NCI-H526 treated with DMSO at 0.1 percent for 48 hours (cell line): ENCODE measurements around the gene EIF2S2.
"Not testable (repeated sequence)": the region's sequence is repeated elsewhere in the genome, so short reads cannot be mapped to it uniquely, and the experiment has no call there.

ENCODE experiments used
- DNase-seq: peaks from one replicate; lab custom pipeline; 2025; lab: John Stamatoyannopoulos, UW

The EIF2S2 gene

DNA sequence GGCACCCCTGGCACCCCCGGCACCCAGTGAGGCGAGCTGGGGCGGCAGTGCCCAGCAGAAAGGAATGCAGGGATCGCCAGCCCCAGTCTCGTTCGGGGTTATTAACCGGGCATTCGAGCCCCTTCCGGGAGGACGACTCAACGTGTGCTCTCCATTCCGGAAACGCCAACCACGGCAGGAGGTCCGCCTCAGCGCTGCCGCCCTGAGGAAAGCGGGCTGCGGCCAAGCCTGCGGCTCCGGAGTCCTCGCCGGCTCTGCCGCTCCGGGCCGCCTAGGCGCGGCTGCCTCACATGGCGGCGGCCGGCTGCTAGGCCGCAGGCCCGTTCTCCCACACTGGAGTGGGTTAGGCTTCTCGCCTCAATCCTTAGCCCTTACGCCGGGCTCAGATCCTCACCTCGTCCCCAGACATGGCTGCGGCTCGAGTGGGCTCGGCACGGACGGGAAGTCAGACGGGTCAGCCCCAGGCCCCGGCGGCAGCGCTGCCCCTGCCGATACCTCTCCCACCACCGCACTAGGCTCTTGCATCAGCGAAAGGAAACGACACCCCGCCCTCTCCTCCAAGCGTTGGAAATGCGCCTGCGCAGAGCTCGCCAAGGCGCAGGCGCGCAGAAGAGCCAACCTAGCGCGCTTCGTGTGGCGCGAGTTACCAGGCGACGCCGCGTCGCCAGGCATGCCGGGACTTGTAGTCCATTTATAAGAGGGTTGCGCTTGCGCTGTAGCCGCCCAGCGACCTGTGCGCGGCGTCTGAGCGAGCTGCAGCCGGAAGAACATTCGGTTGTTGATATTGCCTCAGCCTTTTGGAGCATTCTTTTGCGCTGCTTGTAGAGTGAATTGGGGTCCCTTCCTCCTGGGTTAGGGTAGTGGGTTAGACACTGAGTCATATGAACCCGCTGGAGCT lies at the start of gene EIF2S2:
Gene EIF2S2, minus strand, starts transcription at position 542 of the 898 bp plus-strand sequence. Its CDS starts 133 bp downstream, at position 409.
- peak; percentile 97 for DNase-seq

DNA sequence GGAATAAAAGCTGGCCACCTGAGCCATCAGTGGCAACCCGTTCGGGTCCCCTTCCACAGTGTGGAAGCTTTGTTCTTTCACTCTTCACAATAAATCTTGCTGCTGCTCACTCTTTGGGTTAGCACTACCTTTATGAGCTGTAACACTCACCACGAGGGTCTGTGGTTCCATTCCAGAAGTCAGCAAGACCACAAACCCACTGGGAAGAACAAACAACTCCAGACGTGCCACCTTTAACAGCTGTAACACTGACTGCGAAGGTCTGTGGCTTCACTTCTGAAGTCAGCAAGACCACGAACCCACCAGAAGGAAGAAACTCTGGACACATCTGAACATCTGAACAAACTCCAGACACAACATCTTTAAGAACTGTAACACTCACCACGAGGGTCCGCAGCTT lies 45.7 kb upstream of the EIF2S2 start:
- not testable (repeated sequence) for DNase-seq

- no peak for DNase-seq
These were observed 43.8 kb upstream of the EIF2S2 start for GRCh38 chr20:34155836-34156235.

DNA sequence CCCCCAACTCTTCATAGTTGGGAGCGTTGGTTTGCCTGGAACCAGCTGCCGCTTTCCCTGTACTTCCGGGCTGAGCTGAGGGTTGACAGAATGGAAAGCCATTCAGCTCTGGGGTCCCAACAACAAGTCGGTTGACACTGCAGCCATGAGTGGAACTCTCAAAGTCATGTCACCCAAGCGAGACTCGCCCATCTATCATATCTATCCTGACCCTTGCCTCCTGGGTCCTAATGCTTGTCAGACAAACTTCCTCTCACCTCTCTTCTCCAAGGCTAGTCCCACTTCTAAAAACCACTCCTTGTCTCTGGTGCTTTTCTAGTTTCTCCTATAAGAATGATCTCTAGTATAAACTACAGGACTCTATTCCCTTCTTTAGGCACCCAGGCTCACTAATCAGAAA lies 41.1 kb upstream of the EIF2S2 start:
- not testable (repeated sequence) for DNase-seq

- DNase-seq, result not testable (repeated sequence)
These were observed 40.0 kb upstream of the EIF2S2 start for GRCh38 chr20:34152073-34152472.

GRCh38 chr20:34150306-34151000 lies 38.4 kb upstream of the EIF2S2 start:
- no peak for DNase-seq

DNA sequence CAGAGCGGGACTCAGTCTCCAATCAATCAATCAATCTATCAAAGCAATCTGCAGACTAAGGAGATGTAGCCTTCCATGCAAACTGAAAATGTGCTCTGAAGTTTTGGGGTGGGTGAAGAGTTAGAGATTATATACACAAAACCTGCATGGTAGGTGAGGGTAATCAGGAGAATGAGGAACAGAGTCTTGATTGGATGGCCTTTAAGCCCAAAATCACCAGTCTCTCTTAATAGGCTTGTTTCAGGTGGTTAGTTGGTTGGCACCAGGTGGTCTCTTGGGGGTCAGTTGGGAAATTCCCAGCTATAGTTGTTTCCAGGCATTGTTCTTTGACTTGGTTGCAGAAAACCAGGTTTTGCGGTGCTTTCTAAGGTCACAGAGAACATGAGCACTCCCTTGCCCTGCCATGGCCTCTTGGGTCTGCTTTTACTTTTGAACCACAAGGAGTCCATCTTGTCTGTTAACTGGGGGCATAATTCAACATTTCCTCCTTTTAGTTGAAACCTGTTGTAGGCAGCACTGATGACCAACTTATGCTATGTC lies 33.3 kb upstream of the EIF2S2 start:
- no peak for DNase-seq

- DNase-seq, result no peak
These were observed 31.9 kb upstream of the EIF2S2 start for GRCh38 chr20:34143951-34144350.

- DNase-seq, result no peak
These were observed 30.1 kb upstream of the EIF2S2 start for GRCh38 chr20:34142121-34142520.

- no peak for DNase-seq
These were observed 29.2 kb upstream of the EIF2S2 start for GRCh38 chr20:34141293-34141692.

GRCh38 chr20:34135525-34136275 lies 23.7 kb upstream of the EIF2S2 start:
- not testable (repeated sequence) for DNase-seq

DNA sequence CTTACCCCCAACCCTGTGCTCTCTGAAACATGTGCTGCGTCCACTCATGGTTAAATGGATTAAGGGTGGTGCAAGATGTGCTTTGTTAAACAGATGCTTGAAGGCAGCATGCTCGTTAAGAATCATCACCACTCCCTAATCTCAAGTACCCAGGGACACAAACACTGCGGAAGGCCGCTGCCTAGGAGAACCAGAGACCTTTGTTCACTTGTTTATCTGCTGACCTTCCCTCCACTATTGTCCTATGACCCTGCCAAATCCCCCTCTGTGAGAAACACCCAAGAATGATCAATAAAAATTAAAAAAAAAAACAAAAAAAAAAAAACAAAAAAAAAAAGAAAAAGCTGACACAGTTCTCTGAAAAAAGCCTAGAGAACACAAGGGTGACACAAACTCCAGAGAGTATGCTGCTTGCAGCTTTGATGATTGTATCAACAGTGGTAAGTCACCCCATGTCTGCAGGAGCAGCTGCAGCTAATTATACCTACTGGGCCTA lies 21.4 kb upstream of the EIF2S2 start:
- not testable (repeated sequence) for DNase-seq

DNA sequence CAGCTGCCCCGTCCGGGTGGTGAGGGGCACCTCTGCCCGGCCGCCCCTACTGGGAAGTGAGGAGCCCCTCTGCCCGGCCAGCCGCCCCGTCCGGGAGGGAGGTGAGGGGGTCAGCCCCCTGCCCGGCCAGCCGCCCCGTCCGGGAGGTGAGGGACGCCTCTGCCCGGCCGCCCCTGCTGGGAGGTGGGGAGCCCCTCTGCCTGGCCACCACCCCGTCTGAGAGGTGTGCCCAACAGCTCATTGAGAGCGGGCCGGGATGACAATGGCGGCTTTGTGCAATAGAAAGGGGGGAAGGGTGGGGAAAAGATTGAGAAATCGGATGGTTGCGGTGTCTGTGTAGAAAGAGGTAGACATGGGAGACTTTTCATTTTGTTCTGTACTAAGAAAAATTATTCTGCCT lies 20.9 kb upstream of the EIF2S2 start:
- not testable (repeated sequence) for DNase-seq

DNA sequence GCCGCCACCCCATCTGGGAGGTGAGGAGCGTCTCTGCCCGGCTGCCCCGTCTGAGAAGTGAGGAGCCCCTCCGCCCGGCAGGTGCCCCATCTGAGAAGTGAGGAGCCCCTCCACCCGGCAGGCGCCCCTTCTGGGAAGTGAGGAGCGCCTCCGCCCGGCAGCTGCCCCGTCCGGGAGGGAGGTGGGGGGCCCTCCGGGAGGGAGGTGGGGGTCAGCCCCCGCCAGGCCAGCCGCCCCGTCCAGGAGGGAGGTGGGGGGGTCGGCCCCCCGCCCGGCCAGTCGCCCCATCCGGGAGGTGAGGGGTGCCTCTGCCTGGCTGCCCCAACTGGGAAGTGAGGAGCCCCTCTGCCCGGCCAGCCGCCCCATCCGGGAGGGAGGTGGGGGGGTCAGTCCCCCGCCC lies 20.4 kb upstream of the EIF2S2 start:
- DNase-seq, result not testable (repeated sequence)

DNA sequence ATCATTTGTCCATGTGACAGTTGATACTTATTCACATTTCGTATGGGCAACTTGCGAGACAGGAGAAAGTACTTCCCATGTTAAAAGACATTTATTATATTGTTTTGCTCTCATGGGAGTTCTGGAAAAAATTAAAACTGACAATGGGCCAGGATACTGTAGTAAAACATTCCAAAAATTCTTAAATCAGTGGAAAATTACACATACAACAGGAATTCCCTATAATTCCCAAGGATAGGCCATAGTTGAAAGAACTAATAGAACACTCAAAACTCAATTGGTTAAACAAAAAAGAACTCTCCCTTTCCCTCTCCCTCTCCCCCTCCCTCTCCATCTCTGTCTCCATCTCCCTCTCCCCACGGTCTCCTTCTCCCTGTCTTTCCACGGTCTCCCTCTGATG lies 19.4 kb upstream of the EIF2S2 start:
- no peak for DNase-seq

DNA sequence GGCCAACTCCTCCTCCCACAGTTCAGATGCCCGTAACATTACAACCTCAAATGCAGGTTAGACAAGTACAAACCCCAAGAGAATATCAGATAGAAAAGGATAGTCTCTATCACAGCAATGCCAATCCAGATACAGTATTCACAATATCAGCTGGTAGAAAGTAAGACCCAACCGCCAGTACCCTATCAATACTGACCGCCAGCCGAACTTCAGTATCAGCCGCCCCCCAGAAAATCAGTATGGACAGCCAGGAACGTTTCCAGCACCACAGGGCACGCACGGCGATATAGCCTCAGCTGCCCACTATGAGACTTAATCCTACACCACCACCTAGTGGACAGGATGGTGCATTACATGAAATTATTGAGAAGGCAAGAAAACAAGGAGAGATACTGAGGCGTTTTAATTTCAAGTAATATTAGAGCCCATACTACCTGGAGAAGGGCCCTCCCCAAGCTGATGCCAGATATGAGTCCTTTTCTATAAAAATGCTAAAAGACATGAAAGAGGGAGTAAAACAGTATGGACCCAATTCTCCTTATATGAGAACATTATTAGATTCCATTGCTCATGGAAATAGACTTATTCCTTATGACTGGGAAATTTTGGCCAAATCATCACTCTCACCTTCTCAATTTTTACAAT lies 17.6 kb upstream of the EIF2S2 start:
- peak; percentile 74 for DNase-seq

DNA sequence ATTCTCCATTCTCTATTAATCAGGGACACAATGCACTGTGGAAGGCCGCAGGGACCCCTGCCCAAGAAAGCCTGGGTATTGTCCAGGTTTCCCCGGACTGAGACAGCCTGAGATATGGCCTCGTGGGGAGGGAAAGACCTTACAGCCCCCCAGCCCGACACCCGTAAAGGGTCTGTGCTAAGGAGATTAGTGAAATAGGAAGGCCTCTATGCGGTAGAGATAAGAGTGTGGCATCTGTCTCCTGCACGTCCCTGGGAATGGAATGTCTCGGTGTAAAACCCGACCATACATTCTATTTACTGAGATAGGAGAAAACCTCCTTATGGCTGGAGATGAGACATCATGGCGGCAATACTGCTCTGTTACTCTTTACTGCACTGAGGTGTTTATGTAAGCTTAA lies 15.7 kb upstream of the EIF2S2 start:
- no peak for DNase-seq

DNA sequence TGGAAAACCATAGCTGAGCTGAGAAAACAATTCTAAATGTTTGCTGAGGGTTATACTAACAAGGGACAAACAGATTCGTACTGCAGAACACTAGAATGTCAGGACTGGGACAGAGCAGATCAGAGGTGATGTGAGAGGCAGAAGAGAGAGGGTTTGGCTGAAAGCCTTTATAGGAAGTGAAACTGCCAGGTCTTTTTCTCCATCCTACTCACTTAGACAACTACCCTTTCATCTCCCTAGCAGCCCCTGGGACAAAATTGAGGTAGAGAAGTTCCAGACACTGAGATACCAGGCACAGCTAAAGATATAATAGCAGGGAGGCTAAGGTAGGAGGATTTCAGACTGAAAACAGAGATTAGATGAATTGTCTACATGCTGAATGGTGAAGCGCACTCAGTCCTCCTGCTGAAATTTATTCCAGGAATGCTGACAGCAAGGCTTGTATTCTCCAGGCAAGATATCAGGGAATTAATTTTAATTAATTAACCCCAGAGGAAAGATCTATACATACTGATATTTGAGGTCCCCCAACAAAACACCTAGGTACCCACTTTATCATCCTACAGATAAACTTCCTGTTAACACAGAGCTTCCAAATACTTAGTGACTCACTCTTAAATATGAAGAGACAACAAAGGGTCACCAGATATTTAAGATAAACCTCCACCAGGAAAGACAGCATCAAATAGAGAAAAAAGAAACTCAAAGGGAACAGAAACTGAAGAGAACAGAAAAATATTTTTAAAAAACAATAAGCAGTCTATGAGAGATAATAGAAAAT lies 12.6 kb upstream of the EIF2S2 start:
- no peak for DNase-seq

- no peak for DNase-seq
These were observed 11.3 kb upstream of the EIF2S2 start for GRCh38 chr20:34123309-34123708.

DNA sequence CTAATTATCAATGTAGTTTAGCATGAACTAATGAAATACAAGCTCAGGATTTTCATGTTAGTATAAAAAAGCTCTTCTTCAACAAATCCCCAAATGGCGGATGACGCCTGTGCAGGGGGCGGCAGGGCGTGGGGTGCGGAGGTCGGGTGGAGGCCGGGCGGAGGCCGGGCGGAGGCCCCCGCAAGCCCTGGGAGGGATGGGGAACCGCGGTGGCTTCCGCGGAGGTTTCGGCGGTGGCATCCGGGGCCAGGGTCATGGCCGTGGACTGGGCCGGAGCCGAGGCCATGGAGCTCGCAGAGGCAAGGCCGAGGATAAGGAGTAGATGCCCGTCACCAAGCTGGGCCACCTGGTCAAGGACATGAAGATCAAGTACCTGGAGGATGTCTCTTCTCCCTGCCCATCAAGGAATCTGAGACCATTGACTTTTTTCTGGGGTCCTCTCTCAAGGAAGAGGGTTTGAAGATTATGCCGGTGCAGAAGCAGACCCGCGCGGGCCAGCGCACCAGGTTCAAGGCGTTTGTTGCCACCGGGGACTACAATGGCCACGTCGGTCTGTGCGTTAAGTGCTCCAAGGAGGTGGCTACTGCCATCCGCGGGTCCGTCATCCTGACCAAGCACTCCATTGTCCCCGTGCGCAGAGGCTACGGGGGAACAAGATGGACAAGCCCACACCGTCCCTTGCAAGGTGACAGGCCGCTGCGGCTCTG lies 10.4 kb upstream of the EIF2S2 start:
- no peak for DNase-seq
